Measurements from ENCODE around the gene CALCOCO1.

GRCh38 chr12:53747095-53747494 lies 19.8 kb upstream of the CALCOCO1 start:
- TF ChIP-seq CTCF (IDR thresholded peaks at IDR 0.05) (no peak), POLR2A (IDR thresholded peaks at IDR 0.05) (no peak)
